Subcutaneous adipose tissue (tissue), 4 donors: ENCODE measurements around the gene LRRFIP1. TPM values are rescaled to one million over a fixed set of nuclear protein-coding genes. Genes with fewer than 3 reads are reported as not detected.

ENCODE experiments used
- total RNA-seq, 4 donors: library from RNA; depleted of rRNA; stranded (reverse); fragments of >200 nt; gene quantifications; one replicate each; pipeline ENCODE4 v1.1.0, GENCODE V29; 2016
- TF ChIP-seq, protein P1 (sequence below): fragments of 450-650 bp; IDR thresholded peaks from one replicate; pipeline ENCODE4 v1.5.1; 2016; ENCODE audit warnings: low read depth, mild to moderate bottlenecking, control low read depth, antibody characterized with exemption, moderate library complexity

Gene LRRFIP1
- total RNA-seq, 4 donors from 2014 or later = 85.4 to 130 (median 99.6) TPM

GRCh38 chr2:237613679-237614078, 13.7 kb upstream of the LRRFIP1 start:
- TF ChIP-seq, protein P1, sequence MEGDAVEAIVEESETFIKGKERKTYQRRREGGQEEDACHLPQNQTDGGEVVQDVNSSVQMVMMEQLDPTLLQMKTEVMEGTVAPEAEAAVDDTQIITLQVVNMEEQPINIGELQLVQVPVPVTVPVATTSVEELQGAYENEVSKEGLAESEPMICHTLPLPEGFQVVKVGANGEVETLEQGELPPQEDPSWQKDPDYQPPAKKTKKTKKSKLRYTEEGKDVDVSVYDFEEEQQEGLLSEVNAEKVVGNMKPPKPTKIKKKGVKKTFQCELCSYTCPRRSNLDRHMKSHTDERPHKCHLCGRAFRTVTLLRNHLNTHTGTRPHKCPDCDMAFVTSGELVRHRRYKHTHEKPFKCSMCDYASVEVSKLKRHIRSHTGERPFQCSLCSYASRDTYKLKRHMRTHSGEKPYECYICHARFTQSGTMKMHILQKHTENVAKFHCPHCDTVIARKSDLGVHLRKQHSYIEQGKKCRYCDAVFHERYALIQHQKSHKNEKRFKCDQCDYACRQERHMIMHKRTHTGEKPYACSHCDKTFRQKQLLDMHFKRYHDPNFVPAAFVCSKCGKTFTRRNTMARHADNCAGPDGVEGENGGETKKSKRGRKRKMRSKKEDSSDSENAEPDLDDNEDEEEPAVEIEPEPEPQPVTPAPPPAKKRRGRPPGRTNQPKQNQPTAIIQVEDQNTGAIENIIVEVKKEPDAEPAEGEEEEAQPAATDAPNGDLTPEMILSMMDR = no peak

DNA sequence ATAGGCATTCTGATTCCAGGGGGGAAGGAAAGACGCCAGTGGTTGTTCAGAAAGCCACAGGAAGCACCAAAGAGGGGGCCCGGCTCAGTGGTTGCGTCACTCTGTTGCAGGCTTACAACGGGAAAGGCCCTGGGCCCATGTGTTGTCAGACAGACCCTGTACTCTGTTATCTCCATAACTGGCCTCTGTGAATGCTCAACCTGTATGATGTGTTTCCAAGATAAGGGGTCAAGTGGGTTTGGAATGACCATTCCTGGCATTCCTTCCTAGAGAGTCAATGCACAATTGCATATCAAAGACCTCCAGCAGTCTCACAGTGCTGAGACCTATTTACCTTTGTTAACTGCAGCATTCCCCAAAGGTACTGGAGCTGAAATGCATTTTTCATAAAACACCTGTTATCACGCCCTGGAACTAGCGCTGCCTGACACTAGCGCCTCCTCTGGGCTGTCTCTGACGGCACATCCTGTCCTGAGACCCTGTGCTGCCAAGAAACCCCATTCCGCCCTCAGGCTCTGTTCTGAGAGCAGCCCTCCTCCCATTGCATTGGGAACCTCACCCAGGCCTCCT, 13.2 kb upstream of the LRRFIP1 start:
- TF ChIP-seq, protein P1 = no peak

DNA sequence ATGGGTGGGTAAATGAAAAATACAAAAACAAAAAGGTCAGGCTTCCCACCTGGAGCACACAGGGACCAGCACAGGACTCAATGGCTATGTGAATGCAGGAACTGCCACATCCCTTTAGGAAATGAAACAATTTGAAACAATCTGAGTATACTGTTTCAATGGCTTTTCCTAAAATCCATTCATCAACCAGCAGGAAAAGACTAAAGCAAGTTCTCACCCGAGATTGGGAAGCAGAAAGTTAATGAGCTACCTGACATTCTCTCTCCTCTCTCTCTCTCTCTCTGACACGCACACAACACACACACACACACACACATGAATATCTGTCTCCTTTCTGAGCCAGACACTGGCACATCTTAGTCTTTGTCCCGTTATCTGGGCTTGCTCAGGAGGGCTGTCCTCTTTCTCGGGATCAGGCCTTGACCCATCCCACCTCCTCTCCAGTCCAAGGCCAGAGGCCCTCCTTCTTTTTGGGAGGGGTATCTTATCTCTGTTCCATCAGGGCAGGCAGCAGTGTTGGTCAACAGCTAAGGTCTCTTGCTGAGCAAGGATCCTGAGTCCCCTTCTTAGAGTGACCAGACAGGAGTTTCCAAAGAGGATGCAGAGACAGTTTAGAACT, 11.6 kb upstream of the LRRFIP1 start:
- TF ChIP-seq, protein P1 = no peak

DNA sequence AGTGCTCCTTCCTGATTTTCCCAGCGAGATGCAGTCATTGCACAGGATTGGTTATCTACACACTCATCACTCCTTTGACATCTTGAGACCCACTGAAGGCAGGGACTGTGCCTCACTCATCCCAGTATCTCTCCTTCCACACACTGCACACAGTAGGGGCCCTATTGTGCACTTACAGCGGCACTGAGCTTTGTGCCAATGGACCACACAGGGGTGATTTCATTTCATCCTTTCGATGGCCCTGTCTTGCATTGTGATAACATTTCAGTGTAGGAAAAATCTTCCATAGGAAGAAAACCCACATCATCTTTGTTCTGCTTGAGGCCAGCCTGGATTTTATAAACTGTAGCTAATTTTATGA, 11.0 kb upstream of the LRRFIP1 start:
- TF ChIP-seq, protein P1 = no peak

- TF ChIP-seq, protein P1 = no peak
Measured at GRCh38 chr2:237616734-237617586, 10.4 kb upstream of the LRRFIP1 start.

- TF ChIP-seq, protein P1 = no peak
Measured at GRCh38 chr2:237617587-237617982, 9.8 kb upstream of the LRRFIP1 start.

DNA sequence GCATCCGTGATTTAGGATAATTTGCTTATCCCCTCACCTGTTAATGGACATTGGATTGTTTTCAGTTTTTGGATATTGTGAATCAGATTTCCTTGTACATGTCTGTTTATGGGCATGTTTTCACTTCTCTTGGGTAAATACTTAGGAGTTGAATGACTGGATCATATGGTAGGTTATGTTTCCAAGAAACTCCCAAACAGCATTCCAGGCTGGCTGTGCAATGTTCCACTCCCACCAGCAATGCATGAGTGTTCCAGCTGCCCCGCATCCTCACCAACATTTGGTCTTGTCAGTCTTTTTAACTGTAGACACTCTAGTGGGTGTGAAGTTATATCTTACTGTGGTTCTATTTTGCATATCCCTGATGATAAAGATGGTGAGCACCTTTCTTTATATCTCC, 8.9 kb upstream of the LRRFIP1 start:
- TF ChIP-seq, protein P1 = no peak
